Measurements from ENCODE around the gene LAS1L.
"Not testable (repeated sequence)": the region's sequence is repeated elsewhere in the genome, so short reads cannot be mapped to it uniquely, and the experiment has no call there.

The LAS1L gene

DNA sequence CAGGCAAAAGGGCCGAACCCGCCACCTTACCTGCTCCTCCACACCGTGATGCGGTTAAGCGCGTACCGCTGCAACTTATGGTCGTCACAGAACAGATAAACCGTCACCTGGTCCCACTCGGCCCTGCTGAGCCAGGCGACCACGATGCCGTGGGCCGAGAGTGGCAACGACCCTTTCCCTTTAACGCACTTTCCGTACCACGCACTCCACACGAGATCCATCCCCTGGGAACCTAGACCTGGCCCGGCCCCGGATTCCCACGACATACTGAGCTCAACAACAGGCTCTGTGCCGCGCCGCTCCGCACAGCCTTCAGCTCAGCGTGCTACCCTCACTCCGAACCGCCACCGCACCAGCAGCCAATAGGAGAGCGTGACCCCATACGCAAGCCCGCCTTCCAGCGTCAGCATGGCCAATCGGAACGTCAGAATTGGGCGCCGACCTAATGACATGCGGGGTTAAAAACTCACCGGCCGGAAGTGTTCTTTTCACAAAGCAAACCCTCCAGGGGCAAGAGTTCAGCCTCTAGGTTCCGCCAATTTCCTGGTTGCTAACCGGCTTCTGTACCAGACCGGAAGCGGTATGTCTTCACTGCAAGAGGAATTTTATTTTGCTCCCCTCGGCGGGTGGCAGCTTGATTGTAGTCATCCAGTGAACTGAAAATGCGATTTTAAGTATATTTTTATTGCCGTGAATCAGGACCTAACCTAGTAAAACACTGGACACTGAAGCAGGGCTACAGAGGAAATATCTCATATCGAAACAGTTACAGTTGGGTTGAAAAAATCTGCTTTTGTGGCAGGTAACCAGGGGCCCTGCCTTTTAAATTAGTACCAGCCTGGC is at the start of gene LAS1L:
Gene LAS1L (minus strand): TSS at position 338 of the 843 bp plus-strand sequence. CDS start 72 bp downstream, at position 266.
- DNase-seq = peak; percentile 84

DNA sequence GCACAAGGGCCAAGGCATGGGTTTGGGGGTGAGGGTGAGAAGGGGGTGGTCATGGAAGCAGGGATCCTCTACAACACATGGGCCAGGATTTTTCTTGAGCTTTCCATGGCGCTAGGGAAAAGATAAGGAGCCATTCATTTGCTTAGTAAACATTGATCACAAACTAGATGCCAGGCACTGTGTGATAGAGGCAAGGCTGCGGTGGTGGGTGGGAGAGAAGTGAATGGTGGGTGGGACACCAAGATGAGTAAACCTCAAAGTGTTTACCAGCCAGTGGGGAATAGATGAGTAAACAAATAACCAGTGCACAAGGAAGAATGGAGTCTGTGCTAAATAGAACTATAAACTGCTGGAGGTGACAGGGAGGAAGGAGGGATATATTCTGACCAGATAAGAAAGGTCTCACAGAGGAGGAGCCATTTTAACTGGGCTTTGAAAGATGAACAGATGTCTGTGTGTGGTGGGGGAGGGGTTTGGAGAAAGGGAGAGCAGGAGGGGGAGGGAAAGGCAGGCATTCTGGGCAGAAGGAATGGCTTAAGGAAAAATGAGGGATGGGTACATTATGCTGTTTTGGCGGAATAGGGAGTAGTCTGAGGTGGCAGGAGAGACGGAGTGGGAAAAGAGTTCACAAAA is 48.0 kb upstream of the LAS1L start:
- DNase-seq = no peak

DNA sequence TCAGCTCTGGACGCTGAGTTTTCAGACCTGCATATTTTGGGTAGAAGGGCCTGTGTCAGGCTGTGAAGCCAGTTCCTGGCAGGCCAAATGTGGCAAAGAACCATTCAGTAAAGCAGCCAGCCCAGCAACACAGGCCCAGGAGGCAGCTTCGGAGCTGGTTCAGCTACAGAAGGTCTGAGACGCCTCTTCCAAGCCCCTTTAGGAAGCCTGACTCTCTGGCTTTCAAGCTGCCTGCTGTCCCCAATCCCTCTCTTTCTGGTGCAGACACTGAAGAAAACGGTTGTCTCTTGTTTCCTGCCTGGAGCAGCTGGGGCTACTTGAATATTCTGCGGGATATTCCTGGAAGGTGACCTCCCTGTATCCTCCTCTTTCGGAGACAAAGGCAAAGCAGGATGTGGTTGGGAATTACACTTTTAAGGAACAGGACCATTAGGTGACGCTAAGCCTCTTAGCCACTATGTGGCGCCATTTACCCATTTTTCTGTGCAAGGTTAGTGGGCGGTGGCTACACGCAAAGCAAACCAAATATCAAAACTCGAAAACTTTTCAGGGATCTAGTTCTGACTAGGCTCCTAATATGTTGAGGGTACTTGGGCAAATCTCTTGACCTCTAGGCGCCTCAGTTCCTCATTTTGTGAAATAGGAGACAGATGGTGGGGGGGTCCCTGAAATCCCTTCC is 47.2 kb upstream of the LAS1L start:
- DNase-seq = peak; percentile 58

DNA sequence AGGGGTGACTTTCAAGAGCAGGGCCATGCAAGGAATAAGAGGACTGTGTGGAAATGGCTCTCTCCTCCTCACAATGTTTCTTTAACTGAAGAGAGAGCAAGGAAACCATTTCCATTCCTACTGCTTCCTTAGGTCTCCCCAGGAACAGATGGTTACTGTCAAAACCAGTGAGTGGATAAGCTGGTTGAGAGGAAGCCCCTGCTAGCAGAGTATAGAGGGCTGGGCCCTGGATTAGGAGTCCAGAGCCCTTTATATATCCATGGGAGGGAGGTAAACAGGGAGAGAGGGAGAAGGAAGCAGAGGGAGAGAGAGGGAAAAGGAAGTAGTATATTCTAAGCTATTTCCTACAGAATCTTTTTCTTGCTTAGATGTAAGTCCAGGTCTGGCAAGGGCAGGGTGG is 43.8 kb upstream of the LAS1L start:
- DNase-seq = no peak

DNA sequence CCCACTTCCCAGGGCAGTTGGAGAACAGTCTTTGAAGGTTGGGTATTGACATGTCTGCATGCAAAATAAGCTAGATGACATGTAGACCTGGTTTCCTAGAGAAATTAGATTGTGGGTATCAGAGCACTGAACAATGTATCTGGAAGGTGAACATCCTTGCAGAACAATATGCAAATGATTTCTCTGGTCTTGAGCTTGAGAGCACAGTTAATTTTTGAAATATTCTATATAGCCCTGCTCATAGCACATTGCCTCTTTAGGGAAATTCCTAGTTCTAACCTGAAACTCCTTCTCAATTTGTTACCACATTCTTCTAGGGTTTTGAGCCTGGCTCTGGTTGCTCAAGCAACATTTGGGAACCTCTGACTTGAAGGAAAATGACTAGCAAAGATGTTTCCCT is 41.6 kb upstream of the LAS1L start:
- DNase-seq = no peak

DNA sequence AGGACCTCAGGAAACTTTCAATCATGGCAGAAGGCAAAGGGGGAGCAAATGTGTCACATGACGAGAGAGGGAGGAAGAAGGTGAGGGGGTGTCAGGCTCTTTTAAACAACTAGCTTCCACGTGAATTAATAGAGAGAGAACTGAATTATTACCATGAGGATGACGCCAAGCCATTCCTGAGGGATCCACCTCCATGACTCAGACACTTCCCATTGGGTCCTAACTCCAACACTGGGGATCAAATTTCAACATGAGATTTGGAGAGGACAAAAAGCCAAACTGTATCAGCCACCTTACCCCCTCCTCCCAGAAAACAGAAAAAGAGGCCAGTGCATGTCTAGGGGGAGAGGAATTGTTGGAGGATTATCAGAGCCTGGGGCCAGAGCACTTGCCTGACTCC is 40.4 kb upstream of the LAS1L start:
- no peak for DNase-seq

DNA sequence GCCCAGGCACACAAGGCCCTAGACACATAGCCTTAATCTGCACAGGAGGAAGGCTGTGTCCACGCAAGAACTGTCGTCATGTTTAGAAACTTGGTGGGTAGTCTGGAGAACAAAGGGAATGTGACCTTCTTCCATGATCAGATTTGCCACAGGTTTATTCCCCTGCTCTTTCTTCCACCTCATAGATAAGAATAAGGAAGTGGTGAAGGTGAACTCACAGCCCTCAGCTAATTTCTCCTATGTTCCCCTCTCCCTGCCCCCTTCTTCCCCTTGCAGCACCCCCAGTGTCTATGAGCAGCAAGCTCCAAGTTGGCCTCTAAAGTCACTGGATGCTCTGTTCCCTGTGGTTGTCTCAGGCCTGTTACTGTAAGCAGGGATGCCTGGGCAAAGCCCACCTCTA is 39.8 kb upstream of the LAS1L start:
- no peak for DNase-seq

DNA sequence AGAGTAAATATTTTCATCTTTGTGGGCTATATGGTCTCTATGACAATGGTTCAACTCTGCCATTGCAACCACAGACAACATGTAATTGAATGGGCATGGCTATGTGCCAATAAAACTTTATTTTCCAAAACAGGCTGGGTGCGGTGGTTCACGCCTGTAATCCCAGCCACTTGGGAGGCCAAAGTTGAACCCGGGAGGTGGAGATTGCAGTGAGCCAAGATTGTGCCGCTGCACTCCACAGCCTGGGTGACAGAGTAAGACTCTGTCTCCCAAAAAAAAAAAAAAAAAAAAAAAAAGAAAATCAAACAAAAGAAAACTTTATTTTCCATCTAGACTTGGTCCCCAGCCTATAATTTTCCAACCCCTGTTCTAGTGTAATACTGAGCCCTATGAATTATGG is 38.4 kb upstream of the LAS1L start:
- DNase-seq = no peak

DNA sequence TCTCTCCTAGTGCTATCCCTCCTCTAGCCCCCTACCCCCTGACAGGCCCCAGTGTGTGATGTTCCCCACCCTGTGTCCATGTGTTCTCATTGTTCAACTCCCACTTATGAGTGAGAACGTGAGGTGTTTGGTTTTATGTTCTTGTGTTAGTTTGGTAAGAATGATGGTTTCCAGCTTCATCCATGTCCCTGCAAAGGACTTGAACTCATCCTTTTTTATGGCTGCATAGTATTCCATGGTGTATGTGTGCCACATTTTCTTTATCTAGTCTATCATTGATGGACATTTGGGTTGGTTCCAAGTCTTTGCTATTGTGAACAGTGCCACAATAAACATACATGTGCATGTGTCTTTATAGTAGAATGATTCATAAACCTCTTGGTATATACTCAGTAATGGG is 28.3 kb upstream of the LAS1L start:
- not testable (repeated sequence) for DNase-seq

DNA sequence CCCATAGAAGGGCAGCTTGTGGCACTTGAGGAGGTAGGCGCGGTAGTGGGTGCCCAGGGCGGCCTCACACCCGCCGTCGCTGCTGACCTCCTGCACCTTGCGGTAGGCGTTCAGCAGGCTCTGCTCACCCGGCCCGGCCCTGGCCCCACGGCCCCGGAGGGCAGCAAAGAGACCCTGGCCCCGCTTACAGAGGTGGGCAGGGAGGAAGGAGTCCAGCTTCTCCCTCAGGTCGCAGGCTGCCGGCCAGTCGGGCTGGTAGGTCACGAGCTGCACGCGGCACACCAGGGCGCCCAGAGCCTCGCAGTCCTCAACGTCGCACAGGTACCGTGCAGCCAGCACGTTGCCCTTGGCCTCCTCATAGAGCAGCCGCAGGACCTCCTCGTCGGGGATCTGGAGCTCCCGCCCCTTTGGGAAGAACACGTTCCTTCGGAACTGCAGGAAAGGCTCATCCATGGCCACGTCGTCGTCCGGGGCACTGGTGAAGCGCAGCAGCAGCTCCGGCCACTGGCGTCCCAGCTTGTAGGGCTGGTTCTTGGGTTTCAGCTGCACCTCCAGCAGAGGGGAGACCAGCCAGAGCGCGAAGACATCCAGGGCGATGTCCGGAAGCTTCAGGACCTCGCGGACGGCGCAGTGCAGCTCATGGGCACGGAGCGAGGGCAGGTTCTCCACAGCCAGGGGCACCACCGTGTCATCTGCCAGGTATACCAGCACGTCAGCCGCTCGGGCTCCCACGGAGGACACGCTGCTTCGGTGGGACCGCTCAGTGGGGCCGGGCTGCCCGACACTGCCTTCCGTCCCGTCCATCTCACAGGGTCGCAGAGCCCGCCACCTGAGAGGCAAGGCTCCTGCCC is 17.1 kb upstream of the LAS1L start:
- no peak for DNase-seq

DNA sequence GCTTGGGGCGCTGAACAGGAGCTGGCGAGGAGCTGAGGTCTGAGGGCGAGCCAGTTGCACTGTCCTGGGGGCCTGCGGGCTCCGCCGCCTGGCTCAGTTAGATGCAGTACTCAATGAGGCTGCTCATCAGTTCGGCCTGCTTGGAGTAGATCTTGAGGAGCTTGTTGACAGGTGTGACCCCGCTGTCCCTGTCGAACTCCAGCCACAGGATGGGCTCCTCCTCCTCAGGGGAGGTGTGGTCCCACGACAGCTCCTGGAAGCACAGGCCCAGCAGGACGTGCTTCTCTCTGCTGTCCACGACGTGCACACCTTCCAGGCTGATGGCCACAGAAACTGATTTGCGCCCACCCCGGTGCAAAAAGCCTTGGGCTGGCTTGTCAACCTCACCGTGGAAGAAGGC is 16.5 kb upstream of the LAS1L start:
- no peak for DNase-seq

DNA sequence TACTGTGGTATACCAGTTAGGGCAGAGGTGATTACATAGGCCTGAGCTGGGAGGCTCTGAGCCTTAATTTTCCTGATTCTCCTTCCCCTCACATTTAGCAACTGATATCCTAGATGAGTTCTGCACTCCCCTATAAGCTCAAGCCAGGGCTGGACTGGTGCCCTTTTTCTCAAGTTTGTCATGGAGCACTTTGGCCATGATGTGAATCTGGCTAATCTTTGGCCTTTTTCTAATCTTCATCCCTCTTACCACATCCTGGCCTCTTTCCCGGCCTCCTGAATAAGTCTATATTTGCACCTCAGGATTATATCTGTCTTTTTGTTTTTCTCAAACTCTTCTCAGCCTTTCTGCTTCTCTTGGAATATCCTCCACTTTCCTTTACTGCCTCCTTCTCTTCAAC is 10.9 kb upstream of the LAS1L start:
- no peak for DNase-seq

DNA sequence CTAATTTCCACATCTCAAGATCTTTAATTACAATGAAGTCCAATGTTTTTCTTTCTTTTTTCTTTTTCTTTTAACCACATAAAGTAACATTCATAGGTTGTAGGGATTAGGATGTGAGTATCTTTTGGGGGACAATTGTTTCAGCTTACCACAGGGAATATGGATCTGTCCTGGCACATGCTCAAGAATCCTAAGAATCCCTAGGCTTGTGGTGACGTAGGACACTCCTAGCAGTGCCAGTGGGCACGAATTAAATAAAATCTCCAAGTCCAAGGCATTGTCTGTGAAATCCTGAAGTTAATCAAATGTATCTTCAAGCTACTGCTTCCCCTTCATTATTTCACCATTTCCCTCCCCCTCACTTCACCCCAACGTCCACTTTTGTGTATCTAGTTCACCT is 2.6 kb upstream of the LAS1L start:
- no peak for DNase-seq

DNA sequence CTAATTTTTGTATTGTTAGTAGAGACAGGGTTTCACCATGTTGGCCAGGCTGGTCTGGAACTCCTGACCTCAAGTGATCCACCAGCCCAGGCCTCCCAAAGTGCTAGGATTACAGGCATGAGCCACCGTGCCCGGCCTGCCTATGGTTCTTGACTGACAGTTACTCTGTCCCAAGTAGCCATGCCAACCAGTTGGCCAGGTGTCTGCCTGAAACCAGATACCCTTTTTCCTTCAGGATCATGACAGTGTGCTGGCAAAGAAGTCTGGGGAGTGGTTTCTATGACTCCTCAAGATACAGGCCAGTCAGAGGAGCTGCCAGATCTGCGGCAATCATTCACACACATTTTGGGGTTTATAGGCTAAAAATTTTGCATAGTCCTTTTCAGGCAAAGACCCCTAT is 1.7 kb upstream of the LAS1L start:
- DNase-seq = no peak

DNA sequence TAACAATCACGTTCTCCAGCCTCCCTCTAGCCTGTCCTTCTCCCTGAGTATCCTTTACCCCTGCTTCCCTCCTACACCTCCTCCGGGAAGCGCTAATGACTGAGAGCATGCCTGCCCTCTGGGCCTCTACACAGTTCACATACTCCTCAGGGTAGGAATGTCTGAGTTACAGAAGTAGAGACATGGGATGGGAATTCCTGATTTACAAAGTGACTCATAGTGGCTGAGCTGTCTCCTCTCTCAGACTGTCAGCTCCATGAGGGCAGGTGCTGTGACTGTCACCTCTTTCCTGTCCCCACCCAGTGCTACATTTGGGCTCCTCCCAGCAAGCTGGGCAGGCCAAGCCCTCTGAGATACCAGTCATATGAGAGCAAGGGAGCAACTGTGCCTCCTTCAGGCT is 2.6 kb downstream of the LAS1L start:
- no peak for DNase-seq

DNA sequence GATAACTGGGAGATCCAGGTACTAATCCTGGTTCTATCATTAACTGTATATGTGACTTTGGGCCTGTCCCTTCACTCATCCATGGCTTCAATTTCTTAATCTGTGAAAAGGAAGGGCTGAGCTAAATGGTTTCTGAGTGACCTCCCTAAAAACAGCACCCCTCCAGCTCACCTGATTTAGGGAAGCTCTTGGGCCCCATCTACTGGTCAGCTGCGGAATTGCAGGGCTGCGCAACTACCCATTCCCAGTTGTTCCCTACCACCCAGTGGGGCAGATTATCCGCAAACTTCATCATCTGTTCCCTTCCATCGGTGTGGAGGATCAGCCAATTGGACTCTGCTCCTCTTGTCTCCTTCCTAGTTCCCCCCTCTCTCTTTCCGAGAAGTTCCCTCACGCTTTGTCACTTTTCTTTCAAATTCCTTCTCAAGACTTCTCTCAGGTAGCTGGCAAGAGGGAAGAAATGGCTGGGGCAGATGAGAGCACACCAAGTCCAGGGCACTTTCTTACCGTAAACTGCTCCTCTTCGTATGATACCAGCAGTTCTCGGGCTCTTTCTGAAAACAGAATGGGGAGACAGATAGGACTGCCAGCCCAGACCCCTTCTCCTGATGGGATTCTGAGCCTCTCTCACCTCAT is 5.8 kb downstream of the LAS1L start:
- peak; percentile 0 for DNase-seq

DNA sequence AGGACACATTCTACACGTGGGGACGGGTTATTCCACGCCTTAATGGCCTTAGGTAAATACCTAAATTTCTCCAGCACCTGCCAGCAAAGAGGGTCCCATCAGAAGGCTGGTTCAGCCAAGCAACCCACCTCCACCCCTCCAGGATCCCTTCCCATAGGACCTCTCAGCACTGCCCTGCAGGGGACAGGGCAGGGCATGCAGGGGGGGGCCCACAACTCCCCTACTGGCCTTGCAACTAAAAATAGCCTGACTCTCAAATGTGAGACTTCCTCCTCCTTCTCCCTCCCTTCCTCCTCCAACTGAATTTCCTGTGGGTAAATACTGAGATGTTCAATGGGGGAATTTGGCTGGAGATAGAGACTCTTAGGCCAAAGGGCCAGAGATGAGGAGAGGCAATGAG is 6.3 kb downstream of the LAS1L start:
- no peak for DNase-seq

DNA sequence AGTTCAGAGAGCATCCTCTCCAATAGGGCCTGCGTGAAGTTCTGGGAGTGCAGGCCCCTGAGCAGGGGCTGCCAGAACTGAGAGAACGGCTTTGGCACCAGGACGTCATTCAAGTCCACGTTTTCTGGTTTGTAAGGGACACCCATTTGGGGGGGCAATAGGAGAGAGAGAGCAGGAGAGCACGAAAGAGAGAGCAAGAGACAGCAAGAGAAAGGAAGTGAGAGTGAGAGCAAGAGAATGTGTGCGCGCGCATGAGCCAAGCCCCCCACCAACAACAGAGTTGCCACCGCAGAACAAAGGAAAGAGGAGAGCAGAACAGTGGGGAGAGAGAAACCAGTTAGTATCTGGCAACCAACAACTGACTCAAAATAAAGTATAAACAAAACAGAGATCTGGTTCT is 10.4 kb downstream of the LAS1L start:
- no peak for DNase-seq

DNA sequence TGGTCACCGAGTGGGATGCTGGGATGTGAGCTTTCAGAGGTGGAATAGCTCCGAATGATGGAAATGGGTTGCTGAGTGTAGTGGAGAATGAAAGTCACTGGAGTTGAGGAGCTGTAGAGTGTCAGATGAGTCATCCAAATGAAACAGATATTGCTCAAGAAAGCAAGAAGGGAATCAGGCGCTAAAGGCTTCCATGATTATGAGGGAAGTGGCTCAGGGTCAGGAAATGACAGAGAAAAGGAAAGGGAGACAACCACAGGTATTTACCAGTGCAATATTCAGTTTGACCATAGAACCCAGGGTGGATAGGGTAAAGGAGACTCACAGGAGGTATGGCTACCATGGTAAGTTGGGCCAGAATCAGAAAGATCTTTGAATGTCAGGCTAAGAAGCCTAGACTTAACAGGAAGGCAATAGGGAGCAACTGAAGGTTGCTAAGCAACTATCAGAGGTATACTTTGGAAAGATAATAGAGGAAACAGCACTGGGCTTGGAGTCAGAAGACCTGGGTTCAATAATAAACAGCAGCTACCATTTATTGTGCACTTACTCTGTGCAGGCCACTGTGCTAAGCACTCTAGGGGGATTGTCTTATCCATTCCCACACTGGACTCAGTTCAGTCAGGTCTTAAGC is 11.7 kb downstream of the LAS1L start:
- no peak for DNase-seq

DNA sequence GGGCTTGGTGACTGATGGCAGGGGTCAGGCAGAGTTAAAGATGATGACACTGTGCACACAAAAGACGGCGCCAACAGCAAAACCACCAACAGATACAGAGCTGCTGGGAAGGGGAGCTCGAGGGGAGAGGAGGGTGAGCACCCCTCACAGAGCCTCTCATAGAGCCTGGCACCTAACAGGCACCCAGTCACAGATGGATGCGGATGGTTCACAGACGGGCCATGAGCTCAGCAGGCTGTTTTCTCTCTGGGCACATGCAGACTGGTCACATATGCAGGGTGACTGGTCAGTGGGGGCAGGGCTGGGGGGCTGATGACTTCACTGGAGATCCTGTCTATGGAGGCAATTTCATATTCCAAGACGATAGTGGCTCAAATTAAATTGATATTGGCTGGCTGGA is 15.1 kb downstream of the LAS1L start:
- DNase-seq = not testable (repeated sequence)

DNA sequence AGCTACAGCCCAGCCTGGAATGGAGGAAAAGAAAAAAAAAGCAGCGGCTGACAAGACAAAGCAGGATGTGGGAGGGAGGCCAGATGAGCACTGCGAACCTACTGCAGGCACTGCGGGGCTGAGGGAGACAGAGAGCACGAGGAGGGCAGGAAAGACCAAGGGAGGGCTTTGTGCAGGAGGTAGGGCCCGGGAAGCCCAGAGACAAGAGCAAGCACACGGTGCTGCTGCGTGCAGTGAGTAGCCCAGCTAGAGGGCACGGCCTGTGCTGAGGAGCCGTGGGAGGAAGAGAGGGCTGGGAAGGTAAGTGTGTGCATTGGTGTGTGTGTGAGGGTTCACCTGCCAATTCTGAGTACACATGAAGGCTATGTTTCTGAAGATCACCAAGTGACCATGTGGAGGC is 15.6 kb downstream of the LAS1L start:
- DNase-seq = not testable (repeated sequence)

DNA sequence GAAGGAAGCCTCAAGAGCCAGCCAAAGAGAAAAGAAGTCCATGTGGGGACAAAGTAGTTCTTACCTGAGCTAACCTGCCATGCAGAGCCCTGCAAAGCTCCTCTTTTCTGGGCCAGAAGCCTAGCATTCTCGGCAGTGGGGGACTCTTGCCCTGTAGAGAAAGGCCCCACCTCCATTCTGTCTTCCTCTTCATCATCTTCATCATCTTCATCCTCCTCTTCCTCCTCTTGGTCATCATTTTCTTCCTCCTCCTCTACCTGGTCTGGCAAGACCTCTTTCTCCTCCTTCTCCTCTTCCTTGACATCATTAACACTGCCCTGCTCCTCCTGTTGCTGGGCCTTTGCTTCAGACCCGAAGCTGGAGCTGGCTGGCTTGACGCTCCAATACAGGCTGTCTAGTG is 16.7 kb downstream of the LAS1L start:
- DNase-seq = no peak
